Keratinocyte (primary cell): ENCODE data around the gene RAMAC. TPM values are rescaled to one million over a fixed set of nuclear protein-coding genes. Genes with fewer than 3 reads are reported as not detected.

Experiments used
- DNase-seq: peaks from one replicate; pipeline ENCODE4 v3.0.0-alpha.2; 2011; ENCODE audit warnings: low read depth, missing footprints, low spot score
- FAIRE-seq: peaks from 2 replicates; lab custom pipeline; 2011; peaks lifted over from hg19 to GRCh38; lab: Jason Lieb, UNC
- H2AFZ ChIP-seq: 2 replicates; pipeline ENCODE4 v1.6.0; 2012; ENCODE audit warnings: low read length, control low read depth, inconsistent platforms; ENCODE audit not compliant: control insufficient read depth
- H3K27ac ChIP-seq: 2 replicates; pipeline ENCODE4 v1.5.1; 2011; ENCODE audit warnings: low read length; ENCODE audit not compliant: control insufficient read depth, insufficient read depth
- H3K27me3 ChIP-seq: 3 replicates; pipeline ENCODE4 v1.6.0; 2011; ENCODE audit warnings: low read length; ENCODE audit not compliant: control insufficient read depth, insufficient read depth; ENCODE audit errors: extremely low read depth
- H3K36me3 ChIP-seq, 2 experiments: 2 replicates in 1 of 2; 3 replicates in 1 of 2; pipeline ENCODE4 v1.5.1; 2011; ENCODE audit warnings: low read length in 2 of 2, mild to moderate bottlenecking in 1 of 2; ENCODE audit not compliant: control insufficient read depth in 2 of 2, insufficient read depth in 2 of 2; ENCODE audit errors: extremely low read depth in 1 of 2
- H3K4me1 ChIP-seq: 3 replicates; pipeline ENCODE4 v1.5.1; 2011; ENCODE audit warnings: low read length; ENCODE audit not compliant: control insufficient read depth, insufficient read depth; ENCODE audit errors: extremely low read depth
- H3K4me2 ChIP-seq: 3 replicates; pipeline ENCODE4 v1.6.0; 2011; ENCODE audit warnings: low read depth, low read length; ENCODE audit not compliant: control insufficient read depth, insufficient read depth; ENCODE audit errors: extremely low read depth
- H3K4me3 ChIP-seq, 3 experiments: fragments of 200-600 bp in 1 of 3; sonication (generic) in 1 of 3; 2 replicates in 2 of 3; 3 replicates in 1 of 3; pipeline ENCODE4 v1.5.1; 2011 to 2016; ENCODE audit warnings: low read length in 3 of 3, mild to moderate bottlenecking in 3 of 3, control low read depth in 2 of 3, inconsistent platforms in 1 of 3, low read depth in 1 of 3, mixed read lengths in 1 of 3, mixed run types in 1 of 3, moderate library complexity in 1 of 3; ENCODE audit not compliant: control insufficient read depth in 2 of 3, insufficient read depth in 2 of 3; ENCODE audit errors: extremely low read depth in 1 of 3
- H3K79me2 ChIP-seq: 2 replicates; pipeline ENCODE4 v1.6.0; 2012; ENCODE audit warnings: low read length; ENCODE audit not compliant: control insufficient read depth, insufficient read depth
- H3K9ac ChIP-seq: 3 replicates; pipeline ENCODE4 v1.6.0; 2011; ENCODE audit warnings: low read length; ENCODE audit not compliant: control insufficient read depth, insufficient read depth; ENCODE audit errors: extremely low read depth
- H3K9me1 ChIP-seq: 3 replicates; pipeline ENCODE4 v1.6.0; 2011; ENCODE audit warnings: low read length; ENCODE audit not compliant: control insufficient read depth, insufficient read depth; ENCODE audit errors: extremely low read depth
- H3K9me3 ChIP-seq: 2 replicates; pipeline ENCODE4 v1.5.1; 2012; ENCODE audit warnings: low read depth, low read length; ENCODE audit not compliant: control insufficient read depth
- H4K20me1 ChIP-seq: 3 replicates; pipeline ENCODE4 v1.6.0; 2011; ENCODE audit warnings: low read length; ENCODE audit not compliant: control insufficient read depth, insufficient read depth; ENCODE audit errors: extremely low read depth
- CTCF ChIP-seq, 3 experiments: IDR thresholded peaks in 1 of 3; conservative IDR thresholded peaks in 1 of 3; optimal IDR thresholded peaks in 1 of 3; 2 replicates in 2 of 3; 3 replicates in 1 of 3; pipeline versions ENCODE3 to v1.5.1; 2011; ENCODE audit warnings: low read length in 3 of 3, mild to moderate bottlenecking in 3 of 3, moderate library complexity in 2 of 3, control low read depth in 1 of 3, inconsistent platforms in 1 of 3; ENCODE audit not compliant: insufficient read depth in 2 of 3; ENCODE audit errors: extremely low read depth in 1 of 3
- EZH2 ChIP-seq: IDR thresholded peaks from one replicate; pipeline ENCODE4 v1.6.1; 2012; ENCODE audit warnings: inconsistent platforms, mild to moderate bottlenecking, low read length, moderate library complexity
- dilution Hi-C: fragments of 300-500 bp; cut with MboI; formaldehyde crosslinking; loops from one replicate; pipeline ENCODE4 v1.7.0; 2020; ENCODE audit warnings: low sequenced_read_pairs; ENCODE audit not compliant: extremely low pct_ligation_motif_present
- polyA plus RNA-seq, 5 experiments: library from polyadenylated mRNA; depleted of rRNA in 3 of 5; stranded (reverse) in 3 of 5; stranded (forward) in 1 of 5; unstranded in 1 of 5; fragments of >200 nt; gene quantifications; 1 replicate in 1 of 5; 2 replicates in 3 of 5; 3 replicates in 1 of 5; pipeline versions ENCODE4 v1.2.1 to v1.2.3, GENCODE V29; 2011 to 2012; ENCODE audit warnings: missing spikeins in 2 of 5, low read depth in 1 of 5, low replicate concordance in 1 of 5

Gene RAMAC
- polyA plus RNA-seq, 1 donor (not counting 4 experiments of a cell fraction or from before 2014, with no cell fraction given), result 35.3 TPM

GRCh38 chr15:82979726-82980125, 6.3 kb upstream of the RAMAC start:
- no peak overlapping the region for H3K9ac ChIP-seq
- no peaks in the 10 kb centered on the region for H4K20me1 ChIP-seq
- H3K79me2 ChIP-seq, result no peaks in the 10 kb centered on the region
- H3K9me1 ChIP-seq, result no peaks in the 10 kb centered on the region
- TF ChIP-seq EZH2 (no peak), CTCF (optimal IDR thresholded peaks at IDR 0.05 in 1 of 3, IDR thresholded peaks at IDR 0.05 in 1 of 3, conservative IDR thresholded peaks at IDR 0.05 in 1 of 3; ENCODE audit: extremely low read depth in 1 of 3, insufficient read depth in 2 of 3, low read length in 3 of 3) (no peak)
- H3K4me3 ChIP-seq, result no peak overlapping the region
- H2AFZ ChIP-seq, result no peak overlapping the region
- dilution Hi-C loops, result no loop called here
- H3K27me3 ChIP-seq, result no peaks in the 10 kb centered on the region
- DNase-seq (no peak), FAIRE-seq (no peak)
- no peak overlapping the region for H3K27ac ChIP-seq
- H3K4me1 ChIP-seq, result no peaks in the 10 kb centered on the region
- no peaks in the 10 kb centered on the region for H3K36me3 ChIP-seq
- no peak overlapping the region for H3K4me2 ChIP-seq
- no peaks in the 10 kb centered on the region for H3K9me3 ChIP-seq

GRCh38 chr15:82980981-82981380, 5.0 kb upstream of the RAMAC start:
- no peaks in the 10 kb centered on the region for H3K36me3 ChIP-seq
- H3K79me2 ChIP-seq, result no peaks in the 10 kb centered on the region
- H3K4me1 ChIP-seq, result peaks cover 7% of the 10 kb centered on the region
- H3K27ac ChIP-seq, result no peak overlapping the region
- FAIRE-seq, result no peak
- no peaks in the 10 kb centered on the region for H3K27me3 ChIP-seq
- DNase-seq, result no peak
- H3K9me1 ChIP-seq, result no peaks in the 10 kb centered on the region
- no peaks in the 10 kb centered on the region for H3K9me3 ChIP-seq
- H3K4me3 ChIP-seq, result no peak overlapping the region
- no peak overlapping the region for H3K4me2 ChIP-seq
- no peak overlapping the region for H3K9ac ChIP-seq
- dilution Hi-C loops, result no loop called here
- H2AFZ ChIP-seq, result no peak overlapping the region
- no peaks in the 10 kb centered on the region for H4K20me1 ChIP-seq
- TF ChIP-seq EZH2 (no peak), CTCF (optimal IDR thresholded peaks at IDR 0.05 in 1 of 3, IDR thresholded peaks at IDR 0.05 in 1 of 3, conservative IDR thresholded peaks at IDR 0.05 in 1 of 3; ENCODE audit: extremely low read depth in 1 of 3, insufficient read depth in 2 of 3, low read length in 3 of 3) (no peak)
